HG03469 (cell line): Measurements from ENCODE around the gene TBC1D14.
A peak's percentile ranks its signal among the peaks of the same experiment; 100 is the strongest.
"Not testable (repeated sequence)": the region's sequence is repeated elsewhere in the genome, so short reads cannot be mapped to it uniquely, and the experiment has no call there.

Experiments used
- ATAC-seq: cut with Tn5 transposase; IDR thresholded peaks from one replicate; pipeline ENCODE4 v1.9.1; 2021; ENCODE audit warnings: mild to moderate bottlenecking, moderate library complexity, moderate number of reproducible peaks; ENCODE audit not compliant: unreplicated experiment

Gene TBC1D14

GRCh38 chr4:6908432-6909112, 1.1 kb upstream of the TBC1D14 start:
- ATAC-seq = no peak

DNA sequence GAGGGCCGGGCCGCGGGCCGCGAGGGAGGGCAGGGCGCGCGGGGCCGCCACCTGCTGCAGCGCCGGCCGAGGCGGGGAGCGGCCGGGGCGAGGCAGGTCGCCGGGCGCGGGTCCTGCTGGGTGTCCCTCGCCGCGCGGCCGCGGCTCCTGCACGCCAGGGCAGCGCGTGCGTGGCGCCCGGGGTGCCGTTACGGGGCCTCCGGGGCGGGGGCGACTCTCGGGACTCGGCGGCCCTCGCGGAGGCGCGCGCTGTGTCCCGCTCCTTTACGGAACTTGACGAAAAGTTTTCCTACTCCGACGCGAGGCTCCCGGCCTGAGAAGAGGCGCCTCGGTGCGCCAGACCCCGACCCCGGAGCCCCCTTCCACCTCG, 329 bp downstream of the TBC1D14 start:
- ATAC-seq = peak; percentile 23

- ATAC-seq = no peak
Measured at GRCh38 chr4:6910340-6910959, 824 bp downstream of the TBC1D14 start.

GRCh38 chr4:6910960-6911874, 1.6 kb downstream of the TBC1D14 start:
- no peak for ATAC-seq

DNA sequence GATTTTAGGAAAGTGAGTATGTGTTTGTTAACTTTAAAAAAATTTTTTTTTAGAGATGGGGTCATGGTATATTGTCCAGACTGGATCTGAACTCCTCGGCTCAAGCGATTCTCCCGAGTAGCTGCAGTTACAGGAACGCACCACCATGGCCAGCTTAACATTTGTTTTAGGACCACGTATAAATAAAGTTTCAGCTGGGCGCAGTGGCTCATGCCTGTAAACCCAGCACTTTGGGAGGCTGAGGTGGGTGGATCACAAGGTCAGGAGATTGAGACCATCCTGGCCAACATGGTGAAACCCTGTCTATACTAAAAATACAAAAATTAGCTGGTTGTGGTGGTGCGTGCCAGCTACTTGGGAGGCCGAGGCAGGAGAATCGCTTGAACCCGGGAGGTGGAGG, 2.3 kb downstream of the TBC1D14 start:
- not testable (repeated sequence) for ATAC-seq

DNA sequence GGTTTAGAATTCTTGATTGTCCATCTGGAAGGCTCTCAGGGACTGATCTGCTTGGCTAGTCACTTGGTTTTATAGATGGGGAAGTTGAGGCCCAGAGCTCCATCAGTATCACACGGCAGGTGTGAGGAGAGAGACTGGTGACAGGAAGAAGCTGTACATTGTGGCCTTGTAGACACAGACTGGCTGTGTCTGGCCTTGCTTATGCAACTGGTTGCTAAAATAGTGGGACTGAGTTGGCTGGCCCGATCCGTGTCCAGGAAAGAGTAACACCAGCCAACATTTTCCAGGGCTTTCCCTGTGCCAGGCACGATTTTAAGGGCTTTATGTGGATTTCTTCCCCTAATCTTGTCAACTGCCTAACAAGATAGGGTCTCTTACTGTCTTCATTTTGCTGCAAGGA, 2.8 kb downstream of the TBC1D14 start:
- no peak for ATAC-seq

GRCh38 chr4:6913350-6913905, 3.8 kb downstream of the TBC1D14 start:
- ATAC-seq = no peak

- ATAC-seq = no peak
Measured at GRCh38 chr4:6914448-6914847, 4.8 kb downstream of the TBC1D14 start.

DNA sequence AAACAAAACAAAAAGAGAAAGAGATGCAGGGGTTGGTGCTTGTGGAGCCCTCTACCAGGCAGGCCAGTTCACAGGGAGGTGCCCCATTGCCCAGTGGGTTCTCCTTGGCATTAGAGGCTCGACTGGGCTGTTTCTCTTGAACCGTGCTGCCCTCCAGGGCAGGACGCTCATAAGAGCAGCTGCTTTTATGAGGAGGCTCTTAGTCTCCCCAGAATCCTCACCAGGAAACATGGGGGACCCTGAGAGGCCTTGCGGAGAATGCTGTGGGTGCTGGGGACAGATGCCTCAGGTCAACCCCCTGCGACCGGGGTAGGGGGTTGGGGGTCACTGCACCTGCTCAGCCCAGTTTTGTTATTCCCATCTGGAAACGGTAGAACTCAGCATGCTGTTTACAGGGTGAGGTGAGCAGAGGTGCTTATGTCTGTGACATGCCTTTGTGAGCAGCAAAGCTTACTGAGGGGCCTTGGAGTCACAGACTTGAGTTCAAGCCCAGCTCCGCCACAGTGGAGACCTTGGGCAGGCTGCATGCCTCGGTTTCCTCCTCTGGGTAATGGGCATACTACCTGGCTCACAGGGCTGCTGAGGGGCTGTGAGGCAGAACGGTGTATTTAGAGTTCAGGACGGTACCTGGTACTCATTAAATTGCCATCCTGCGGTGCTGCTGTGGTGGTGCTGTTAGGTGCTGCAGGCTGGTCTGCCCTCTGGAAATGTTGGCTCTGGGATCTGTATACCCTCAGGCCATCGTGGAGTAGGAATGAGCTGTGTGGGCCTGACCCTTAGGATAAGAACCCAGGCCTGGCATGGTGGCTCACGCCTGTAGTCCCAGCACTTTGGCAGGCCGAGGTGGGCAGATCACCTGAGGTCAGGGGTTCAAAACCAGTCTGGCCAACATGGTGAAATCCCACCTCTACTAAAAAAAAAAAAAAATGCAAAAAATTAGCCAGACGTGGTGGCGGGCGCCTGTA, 5.7 kb downstream of the TBC1D14 start:
- ATAC-seq = no peak

DNA sequence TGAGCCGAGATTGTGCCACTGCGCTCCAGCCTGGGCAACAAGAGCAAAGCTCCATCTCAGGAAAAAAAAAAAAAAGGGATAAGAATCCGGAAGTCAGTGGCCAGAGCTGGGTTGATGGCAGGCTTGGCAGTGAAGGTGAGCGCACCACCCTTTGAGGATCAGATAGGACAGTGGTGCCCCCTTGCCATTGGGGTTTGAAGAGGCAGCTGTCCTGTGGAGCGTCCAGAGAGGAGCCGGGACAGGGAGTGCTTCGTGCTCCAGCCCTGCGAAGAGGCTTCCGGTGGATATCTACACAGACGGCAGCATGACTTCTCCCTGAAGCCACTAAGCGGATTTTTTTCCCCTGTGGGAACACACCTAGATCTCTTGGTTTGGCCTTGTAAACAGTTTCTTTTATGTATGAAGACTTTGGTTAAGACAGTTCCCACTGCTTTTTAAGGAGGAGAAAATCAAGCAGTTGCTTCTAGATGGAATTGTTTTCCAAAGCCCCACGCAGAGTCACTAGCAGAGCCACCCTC, 6.5 kb downstream of the TBC1D14 start:
- ATAC-seq = no peak

DNA sequence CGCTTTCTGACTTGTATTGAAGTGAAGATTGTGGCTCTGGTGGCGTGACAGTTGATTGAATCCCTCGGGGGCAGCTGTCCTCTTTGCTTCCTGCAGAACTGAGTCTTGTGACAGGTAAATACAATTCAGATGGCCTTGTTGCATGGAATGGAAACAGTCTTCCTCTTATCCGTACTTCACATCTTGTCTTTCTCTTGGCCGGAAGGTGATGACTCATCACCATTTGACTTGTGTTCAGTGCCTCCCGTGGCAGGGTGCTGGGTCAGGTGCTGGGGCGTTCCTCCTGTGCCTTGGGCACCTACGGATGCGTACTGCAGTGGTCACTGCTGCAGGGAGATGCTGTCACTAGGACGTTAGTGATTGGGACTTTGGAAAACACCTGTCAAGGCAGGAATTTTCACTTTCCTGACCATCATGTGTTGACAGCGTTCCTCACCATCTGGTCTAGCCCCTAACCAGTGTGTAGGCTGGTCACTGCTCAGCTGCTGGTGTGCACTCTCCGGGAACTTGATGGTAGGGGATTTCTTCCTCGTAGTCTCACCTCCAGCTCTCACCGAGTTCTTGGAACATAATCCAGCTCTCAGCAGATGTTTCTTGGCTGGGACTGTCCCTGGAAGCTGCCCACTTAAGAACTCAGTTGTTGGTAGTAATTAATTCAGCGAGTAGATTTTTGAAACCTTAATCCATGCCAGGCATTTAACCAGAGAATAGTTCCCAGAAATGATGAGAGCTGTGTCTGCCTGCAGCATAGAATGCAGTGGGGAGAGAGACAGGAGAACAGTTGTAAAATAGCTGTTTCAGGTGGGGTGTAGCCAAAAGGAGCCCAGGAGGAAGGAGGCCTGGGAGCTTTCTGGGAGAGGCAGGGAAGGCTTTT, 7.2 kb downstream of the TBC1D14 start:
- no peak for ATAC-seq

DNA sequence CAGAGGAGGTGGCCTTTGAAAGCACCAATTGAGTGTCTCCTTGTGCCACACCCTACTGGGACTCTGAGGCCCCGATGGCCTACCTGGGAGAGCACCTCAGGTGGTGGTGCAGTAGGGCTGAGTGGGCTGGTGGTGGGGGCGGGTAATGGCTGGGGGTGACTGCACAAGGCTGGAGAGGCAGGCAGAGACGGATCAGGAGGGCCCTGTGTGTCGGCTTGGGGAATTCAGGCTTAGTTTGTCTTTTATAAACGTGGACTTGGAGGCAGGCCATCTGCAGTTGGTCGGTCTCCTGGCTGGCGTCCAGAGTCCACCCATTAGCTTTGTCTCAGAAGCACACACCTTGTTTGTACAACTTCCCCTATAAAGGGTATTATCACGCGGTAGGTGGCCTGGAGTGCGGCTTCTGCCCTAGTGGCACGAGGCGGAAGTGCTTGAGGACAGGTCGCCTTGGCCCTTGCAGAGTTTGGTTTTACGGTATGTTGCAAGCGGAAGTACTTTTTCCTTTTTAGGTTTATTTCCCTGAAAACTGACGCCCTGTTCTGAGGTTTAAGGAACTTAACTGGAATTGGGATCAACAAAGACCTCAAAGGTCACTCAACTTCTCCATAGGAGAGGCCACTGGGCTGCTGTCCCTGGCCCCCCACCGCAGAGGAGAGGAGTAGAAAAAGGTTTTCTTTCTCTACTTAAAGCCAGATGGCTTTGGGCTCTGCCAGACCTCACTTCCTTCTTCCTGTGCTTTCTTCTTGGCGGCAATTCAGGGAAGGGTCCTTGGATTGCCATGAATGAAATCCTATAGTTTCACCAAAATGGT, 8.0 kb downstream of the TBC1D14 start:
- ATAC-seq = peak; percentile 59

DNA sequence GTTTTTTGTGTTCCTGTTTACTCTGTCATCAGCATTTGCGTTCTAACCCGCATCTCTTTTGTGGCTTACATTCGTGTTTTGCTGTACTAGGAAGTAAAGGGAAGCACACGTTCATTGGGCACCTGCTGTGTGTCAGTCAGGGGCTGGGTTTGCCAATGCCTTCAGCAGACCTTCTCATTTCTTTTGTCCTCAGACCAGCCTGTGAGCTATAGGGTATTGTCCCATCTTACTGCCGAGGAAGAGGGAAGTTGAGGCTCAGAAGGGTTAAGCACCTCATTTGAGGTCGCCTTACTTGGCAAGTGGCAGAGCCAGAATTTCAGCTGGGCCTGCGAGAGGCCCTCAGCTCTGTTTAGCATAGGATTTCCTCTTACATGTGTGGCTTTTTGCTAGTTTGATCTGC, 8.7 kb downstream of the TBC1D14 start:
- ATAC-seq = no peak

DNA sequence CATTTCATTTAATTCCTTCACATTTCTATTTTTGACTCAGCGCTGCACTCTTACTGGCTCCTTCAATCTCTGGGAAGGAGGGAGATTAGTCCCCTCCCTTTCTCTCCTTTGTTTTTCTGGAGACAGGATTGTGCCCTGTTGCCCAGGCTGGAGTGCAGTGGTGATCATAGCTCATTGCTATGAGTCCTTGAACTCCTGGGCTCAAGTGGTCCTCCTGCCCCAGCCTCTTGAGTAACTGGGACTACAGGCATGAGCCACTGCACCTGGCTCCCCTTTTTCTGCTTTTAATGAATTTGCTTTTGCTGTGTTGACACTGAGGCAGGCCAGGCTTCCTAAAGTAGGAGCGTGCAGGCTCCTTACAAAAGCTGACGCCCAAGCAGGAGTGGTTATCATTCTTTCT, 10.5 kb downstream of the TBC1D14 start:
- ATAC-seq = no peak

GRCh38 chr4:6923507-6923906, 13.9 kb downstream of the TBC1D14 start:
- no peak for ATAC-seq

GRCh38 chr4:6924361-6924779, 14.7 kb downstream of the TBC1D14 start:
- no peak for ATAC-seq

GRCh38 chr4:6925357-6925836, 15.8 kb downstream of the TBC1D14 start:
- no peak for ATAC-seq

- ATAC-seq = no peak
Measured at GRCh38 chr4:6926081-6926480, 16.5 kb downstream of the TBC1D14 start.
